HPDE6-E6E7 (cell line): Measurements from ENCODE around the gene HOXA9.

Source experiments
- DNase-seq: peaks from one replicate; pipeline ENCODE4 v3.0.0; 2011; ENCODE audit warnings: missing footprints; ENCODE audit errors: extremely low spot score

Gene HOXA9

GRCh38 chr7:27176962-27177794 lies 11.8 kb upstream of the HOXA9 start:
- DNase-seq, result no peak

GRCh38 chr7:27176524-27176845 lies 11.1 kb upstream of the HOXA9 start:
- DNase-seq, result no peak

DNA sequence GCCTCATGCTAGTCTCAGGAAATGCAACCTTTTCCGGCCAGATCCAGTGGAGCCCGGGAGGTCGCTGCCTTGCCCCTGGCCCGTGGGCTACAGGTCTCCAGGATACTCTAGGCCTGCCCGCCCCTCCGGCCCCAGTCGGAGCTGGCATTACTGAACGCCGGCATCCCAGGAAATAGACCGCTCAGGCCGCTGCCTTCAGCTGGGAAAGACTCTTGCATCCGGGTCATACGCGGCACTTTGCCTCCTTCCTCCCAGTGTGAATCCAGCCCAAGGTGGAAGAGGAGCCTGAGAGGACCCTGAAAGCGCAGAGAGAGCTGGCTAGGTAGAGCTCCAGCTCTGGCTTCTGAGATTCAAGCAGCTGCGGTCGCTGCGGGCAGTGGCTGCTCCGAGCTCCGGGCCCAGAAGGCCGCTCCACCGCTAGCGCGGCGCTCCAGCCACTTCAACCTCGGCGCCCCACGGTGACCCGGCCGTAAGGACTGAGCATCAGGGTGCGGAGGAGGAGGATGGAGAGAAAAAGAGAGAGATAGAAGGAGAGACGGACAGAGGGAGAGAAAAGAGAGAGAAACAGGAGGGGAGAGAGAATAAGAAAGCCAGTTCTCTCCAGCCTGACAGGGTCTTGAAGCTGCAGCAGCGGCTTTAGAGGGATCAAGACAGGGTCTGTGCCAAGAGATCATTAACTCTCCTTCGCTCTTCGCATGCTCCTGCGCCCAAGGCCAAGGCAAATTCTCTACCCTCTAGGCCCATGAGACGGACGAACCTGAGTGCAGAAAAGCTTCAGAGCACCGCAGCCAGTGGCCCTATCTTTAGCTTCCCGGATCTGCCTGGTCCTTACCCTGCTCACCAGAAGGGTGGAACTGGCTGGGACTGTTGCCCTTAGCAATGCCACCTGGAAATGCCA lies 10.5 kb upstream of the HOXA9 start:
- DNase-seq, result no peak

DNA sequence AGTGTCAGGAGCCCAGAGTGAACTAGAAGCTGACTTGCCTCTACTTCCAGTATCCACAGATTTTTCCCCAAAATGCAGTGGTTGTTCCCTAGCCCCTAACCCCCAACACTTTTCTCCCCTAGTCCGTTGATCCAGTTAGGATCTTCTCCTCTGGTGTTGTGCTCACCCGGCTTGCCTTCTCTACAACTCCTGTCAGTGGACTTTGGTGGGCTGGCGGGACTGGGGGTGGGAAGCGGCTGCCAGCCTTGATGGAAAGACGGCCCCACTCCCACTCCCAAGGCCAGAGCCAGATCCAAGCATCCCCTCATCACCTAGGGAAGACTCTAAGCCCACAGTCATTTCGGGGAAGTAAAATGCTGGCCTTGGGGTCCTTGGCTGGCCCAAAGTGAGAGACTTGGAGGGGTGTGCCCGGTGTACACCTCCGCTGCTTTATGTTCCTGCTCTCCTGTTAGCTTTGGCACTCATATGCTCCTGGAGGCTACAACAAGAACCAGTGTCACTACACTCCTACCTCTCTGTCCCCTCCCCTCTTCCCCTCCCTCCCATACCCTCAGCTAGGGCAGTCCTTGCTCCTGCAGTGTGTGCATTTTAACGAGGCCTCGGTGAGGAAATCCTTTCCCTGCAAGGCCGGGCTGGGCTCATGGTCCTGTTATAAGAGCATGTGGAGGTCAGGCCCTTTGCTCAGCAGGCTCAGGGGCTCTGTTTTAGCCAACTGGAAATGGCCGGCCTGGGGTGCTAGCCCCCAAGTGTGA lies 9.7 kb upstream of the HOXA9 start:
- DNase-seq, result no peak

- no peak for DNase-seq
Observed at GRCh38 chr7:27173956-27174873, 8.9 kb upstream of the HOXA9 start, which contains the start of gene HOXA10. TSS of gene HOXA10 (minus strand) at chr7:27174320. CDS start at chr7:27174306, 14 bp downstream.

DNA sequence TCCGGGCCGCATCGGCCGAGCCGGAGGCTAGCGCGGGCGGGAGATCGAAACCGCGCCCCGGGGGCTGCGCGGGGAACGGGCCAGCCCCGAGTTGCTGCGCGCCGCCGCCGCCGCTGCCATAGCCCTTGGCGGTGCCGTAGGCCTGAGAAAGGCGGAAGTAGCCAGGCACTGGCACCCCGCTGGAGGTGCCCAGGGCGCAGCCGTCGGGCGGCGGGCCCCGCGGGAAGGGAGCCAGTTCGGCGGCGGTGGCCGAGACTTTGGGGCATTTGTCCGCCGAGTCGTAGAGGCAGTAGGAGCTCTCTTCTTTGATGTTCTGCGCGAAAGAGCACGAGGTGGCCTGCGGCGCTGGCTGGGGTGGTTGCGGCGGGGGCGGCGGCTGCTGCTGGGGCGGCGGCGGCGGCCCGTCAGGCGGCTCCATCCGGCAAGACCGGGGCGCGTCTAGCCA lies 8.2 kb upstream of the HOXA9 start:
- no peak for DNase-seq

GRCh38 chr7:27172823-27173510 lies 7.6 kb upstream of the HOXA9 start:
- no peak for DNase-seq

DNA sequence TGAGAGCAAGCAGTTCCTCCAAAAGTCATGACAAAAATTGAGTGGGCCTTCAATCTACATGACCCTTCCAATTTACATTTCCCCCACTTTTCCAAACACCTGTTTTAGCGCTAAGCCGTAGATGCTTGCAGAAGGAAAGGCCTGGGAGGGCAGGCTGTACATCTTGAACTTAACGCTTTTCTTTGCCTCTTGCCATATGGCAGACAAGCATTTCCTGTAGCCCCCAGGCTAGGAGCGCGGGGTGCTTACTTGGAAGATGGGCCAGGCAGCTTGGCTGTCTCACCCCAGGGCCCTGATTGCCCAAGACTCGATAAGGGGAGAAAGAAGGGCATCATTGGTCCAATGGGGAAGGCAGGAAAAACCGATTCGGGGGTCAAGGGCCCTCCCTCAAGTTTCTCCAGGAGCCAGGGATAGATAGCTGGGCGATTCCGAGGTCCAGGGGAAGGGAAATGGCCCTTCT lies 7.0 kb upstream of the HOXA9 start:
- no peak for DNase-seq

DNA sequence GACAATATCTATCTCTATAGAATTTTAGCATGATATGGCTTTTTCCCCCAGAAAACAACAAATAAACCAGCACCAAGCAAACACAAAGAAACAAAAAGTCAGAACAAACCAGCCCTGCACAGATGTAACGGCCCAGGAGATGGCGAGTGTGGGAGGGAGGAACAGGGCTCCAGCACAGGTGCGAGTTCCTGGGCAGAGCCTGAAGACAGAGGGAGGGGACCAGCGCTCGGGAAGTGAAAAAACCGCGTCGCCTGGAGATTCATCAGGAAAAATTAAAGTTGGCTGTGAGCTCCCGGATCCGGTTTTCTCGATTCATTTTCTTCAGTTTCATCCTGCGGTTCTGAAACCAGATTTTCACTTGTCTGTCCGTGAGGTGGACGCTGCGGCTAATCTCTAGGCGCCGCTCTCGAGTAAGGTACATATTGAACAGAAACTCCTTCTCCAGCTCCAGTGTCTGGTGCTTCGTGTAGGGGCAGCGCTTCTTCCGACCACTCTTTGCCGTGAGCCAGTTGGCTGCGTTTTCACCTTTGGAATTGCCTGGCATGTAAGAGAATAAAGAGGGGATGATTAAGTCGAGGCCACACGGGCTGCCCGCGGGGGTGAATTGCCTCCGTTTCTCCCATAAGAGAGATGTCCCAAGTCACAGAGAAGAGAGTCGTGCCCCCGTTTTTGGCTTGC lies 6.4 kb upstream of the HOXA9 start:
- no peak for DNase-seq

- DNase-seq, result no peak
Observed at GRCh38 chr7:27171325-27171636, 5.9 kb upstream of the HOXA9 start.

GRCh38 chr7:27170426-27171324 lies 5.3 kb upstream of the HOXA9 start:
- DNase-seq, result no peak

GRCh38 chr7:27169658-27170425 lies 4.5 kb upstream of the HOXA9 start:
- DNase-seq, result no peak

- DNase-seq, result no peak
Observed at GRCh38 chr7:27168265-27168947, 3.1 kb upstream of the HOXA9 start.

DNA sequence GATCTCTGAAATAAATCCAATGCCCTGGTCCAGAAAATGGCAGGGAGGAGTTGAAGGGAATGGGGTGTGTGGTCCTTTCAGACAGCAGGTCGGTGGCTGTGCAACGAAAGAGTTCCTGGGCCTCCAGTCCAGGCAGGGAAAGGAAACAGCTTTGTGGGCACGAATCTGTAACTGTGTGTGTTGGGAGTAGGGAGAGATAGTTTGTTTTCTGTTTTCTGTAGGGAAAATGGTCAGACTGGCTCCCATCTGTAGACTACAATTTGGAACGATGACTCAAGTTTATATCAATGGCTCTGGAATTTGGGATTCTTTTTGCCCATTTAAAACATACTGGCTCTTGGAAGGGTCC lies 2.6 kb upstream of the HOXA9 start:
- no peak for DNase-seq

GRCh38 chr7:27166531-27167505 lies 1.5 kb upstream of the HOXA9 start:
- DNase-seq, result no peak

DNA sequence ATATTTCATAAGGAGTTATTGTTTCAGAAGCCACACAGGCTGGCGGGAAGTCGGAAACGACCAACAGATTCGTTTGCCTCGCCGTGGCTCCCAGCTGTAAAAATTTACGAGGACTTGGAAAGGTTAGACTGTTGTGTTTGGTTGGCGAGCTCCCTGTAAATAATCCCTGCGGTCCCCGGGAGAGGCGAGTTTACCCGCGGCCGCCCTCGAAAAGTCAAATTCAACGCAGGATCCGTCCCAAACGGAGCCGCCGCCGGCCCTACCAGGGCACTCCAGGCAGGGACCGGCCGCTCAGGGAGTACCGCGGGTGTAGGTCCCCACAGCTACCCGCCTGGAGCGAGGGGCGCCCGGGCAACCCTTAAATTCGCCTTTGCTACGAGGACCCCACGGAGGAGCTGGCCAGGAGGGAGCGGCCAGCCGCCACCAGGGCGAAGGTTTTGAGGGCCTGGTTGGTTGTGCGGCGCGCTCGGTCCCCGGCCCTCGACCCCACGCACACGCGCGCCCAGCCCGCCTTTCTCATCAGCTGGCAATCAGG lies 726 bp upstream of the HOXA9 start:
- no peak for DNase-seq
